AG10803 (cell line): Measurements from ENCODE around the gene PCGF3.

ENCODE experiments used
- DNase-seq: peaks from one replicate; pipeline ENCODE4 v3.0.0; 2010; ENCODE audit warnings: low read depth
- H3K4me3 ChIP-seq: 2 replicates; pipeline ENCODE4 v1.5.1; 2011; ENCODE audit warnings: mild to moderate bottlenecking, low read length, control low read depth
- TF ChIP-seq, protein P1 (sequence below): conservative IDR thresholded peaks from 2 replicates; pipeline ENCODE4 v1.5.1; 2011; ENCODE audit warnings: mild to moderate bottlenecking, low read length, control low read depth, inconsistent platforms

PCGF3 gene

GRCh38 chr4:718460-718859 is 12.8 kb downstream of the PCGF3 start:
- H3K4me3 ChIP-seq, result no peak overlapping the region
- TF ChIP-seq, protein P1, sequence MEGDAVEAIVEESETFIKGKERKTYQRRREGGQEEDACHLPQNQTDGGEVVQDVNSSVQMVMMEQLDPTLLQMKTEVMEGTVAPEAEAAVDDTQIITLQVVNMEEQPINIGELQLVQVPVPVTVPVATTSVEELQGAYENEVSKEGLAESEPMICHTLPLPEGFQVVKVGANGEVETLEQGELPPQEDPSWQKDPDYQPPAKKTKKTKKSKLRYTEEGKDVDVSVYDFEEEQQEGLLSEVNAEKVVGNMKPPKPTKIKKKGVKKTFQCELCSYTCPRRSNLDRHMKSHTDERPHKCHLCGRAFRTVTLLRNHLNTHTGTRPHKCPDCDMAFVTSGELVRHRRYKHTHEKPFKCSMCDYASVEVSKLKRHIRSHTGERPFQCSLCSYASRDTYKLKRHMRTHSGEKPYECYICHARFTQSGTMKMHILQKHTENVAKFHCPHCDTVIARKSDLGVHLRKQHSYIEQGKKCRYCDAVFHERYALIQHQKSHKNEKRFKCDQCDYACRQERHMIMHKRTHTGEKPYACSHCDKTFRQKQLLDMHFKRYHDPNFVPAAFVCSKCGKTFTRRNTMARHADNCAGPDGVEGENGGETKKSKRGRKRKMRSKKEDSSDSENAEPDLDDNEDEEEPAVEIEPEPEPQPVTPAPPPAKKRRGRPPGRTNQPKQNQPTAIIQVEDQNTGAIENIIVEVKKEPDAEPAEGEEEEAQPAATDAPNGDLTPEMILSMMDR, result no peak
- no peak for DNase-seq

- TF ChIP-seq, protein P1, result no peak
- no peak overlapping the region for H3K4me3 ChIP-seq
- DNase-seq, result no peak
Measured at GRCh38 chr4:720111-720860, 14.7 kb downstream of the PCGF3 start.

DNA sequence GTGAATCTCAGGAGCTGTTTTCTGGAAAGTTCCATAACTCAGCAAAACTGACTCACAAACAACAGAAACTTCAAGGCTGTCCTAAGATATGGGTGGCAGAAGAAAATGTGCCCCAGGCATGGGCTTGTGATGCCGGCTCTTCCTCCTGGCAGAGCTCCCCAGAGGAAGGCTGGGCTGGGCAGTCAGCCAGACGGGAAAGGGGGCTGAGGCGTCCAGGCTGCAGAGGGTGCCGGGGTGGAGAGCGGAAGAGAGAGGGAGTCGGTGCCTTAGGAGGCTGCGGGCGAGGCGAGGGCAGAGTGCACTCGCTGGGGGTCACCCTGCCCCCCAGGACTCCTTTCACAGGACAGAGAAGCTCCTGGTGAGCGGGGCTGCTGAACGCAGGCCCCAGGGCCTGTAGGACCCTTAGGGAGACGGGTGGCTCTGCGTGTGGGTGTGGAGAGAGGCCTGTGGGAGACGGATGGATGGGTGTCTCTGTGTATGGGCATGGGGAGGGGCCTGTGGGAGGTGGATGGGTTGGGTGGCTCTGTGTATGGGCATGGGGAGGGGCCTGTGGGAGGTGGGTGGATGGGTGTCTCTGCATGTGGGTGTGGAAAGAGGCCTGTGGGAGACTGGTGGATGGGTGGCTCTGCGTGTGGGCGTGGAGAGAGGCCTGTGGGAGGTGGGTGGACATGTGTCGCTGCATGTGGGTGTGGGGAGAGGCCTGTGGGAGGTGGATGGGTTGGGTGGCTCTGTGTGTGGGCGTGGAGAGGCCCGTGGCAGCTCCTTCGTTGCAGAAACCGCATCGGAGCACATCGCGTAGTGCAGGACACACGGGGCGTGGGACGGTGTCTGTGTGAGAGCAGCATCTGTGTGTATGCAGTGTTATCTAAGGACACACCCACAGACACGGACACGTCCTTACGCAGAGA is 15.9 kb downstream of the PCGF3 start:
- TF ChIP-seq, protein P1, result no peak
- DNase-seq, result peak; percentile 31
- H3K4me3 ChIP-seq, result no peak overlapping the region

DNA sequence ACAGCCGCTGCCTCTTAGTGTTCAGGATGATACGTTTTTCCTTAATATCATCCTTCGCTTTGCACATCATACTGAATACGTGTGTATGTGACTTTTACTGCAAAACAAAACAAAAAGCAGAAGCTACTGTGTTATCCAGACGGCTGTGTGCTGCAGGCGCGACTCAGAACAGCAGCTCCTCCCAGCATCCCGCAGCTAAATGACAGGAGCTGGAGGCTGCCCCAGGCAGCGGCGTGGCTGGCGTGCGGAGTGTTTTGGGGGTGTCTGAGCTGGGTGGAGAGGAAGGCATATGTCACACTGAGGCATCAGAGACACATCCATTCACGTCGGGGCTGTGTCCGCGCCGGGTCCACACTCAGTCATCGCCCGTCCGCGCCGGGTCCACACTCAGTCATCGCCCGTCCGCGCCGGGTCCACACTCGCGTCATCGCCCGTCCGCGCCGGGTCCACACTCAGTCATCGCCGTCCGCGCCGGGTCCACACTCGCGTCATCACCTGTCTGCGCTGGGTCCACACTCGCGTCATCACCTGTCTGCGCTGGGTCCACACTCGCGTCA is 16.6 kb downstream of the PCGF3 start:
- TF ChIP-seq, protein P1, result no peak
- no peak overlapping the region for H3K4me3 ChIP-seq
- DNase-seq, result no peak

- TF ChIP-seq, protein P1, result no peak
- DNase-seq, result no peak
- no peak overlapping the region for H3K4me3 ChIP-seq
Measured at GRCh38 chr4:722851-723360, 17.3 kb downstream of the PCGF3 start.

DNA sequence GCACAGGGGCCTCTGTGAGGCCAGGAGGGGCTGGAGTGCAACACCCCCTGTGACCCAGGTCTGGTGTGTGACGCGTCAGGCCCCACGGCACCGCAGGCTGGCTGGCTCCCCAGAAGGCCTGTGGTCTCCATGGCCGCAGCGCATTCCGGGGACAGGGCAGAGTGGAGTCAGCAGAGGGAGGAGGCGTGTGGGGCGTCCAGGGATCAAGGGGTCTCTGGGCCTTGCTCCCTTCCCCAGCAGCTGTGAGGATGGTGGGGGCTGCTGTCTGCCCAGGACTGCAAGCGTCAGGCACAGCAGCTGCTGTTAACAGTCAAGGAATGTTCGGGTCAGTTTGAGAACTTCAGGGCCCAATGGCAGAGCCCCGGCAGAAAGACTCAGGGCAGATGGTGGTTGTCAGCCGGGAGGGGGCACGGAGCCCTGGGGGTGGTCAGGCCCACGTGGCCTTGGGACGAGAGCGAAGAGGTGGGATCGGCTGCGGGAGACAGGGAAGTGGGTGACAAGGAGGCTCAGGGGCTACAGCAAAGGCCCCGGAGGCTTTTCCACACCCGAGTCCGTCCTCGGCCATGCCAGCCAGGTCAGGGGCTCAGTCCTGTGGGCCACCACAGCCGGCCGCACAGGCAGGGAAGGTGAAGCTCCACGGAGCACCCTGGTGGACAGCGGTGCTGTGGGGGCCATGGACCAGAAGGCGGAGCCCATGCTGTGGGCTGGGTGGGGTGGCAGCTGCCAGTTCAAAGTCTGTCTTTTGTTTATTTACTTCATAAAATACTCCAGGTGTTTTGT is 18.3 kb downstream of the PCGF3 start:
- TF ChIP-seq, protein P1, result no peak
- no peak for DNase-seq
- no peak overlapping the region for H3K4me3 ChIP-seq
